Neural cell (in vitro differentiated cells): ENCODE results near the gene ADAD2.

Experiments
- EP300 ChIP-seq: fragments of 450-650 bp; conservative IDR thresholded peaks from 2 replicates; pipeline ENCODE4 v1.6.1; 2014; ENCODE audit warnings: antibody characterized with exemption, mild to moderate bottlenecking, moderate library complexity; ENCODE audit not compliant: poor library complexity, severe bottlenecking
- EZH2 ChIP-seq: fragments of 200-600, 300-800 bp; shearing (Covaris generic), sonication (generic); IDR thresholded peaks from 2 replicates; pipeline ENCODE4 v1.6.1; 2014; ENCODE audit warnings: antibody characterized with exemption, low read length, borderline replicate concordance, mild to moderate bottlenecking; ENCODE audit not compliant: insufficient read depth, poor library complexity, severe bottlenecking
- MXI1 ChIP-seq: fragments of 450-650 bp; conservative IDR thresholded peaks from 2 replicates; pipeline ENCODE4 v1.6.1; 2014; ENCODE audit warnings: antibody characterized with exemption, mild to moderate bottlenecking; ENCODE audit not compliant: poor library complexity, severe bottlenecking
- POLR2AphosphoS5 ChIP-seq: IDR thresholded peaks from 2 replicates; pipeline ENCODE4 v1.6.1; 2012
- RAD21 ChIP-seq: fragments of 450-650 bp; conservative IDR thresholded peaks from 2 replicates; pipeline ENCODE4 v1.6.1; 2014; ENCODE audit warnings: antibody characterized with exemption, mild to moderate bottlenecking, moderate library complexity
- TAF1 ChIP-seq: IDR thresholded peaks from 2 replicates; pipeline ENCODE4 v1.6.1; 2012; ENCODE audit warnings: low read depth
- TF ChIP-seq, protein P1 (sequence below): fragments of 450-650 bp; IDR thresholded peaks from 2 replicates; pipeline ENCODE4 v1.5.1; 2014; ENCODE audit warnings: antibody characterized with exemption, mild to moderate bottlenecking, moderate library complexity; ENCODE audit not compliant: poor library complexity, severe bottlenecking
- TF ChIP-seq, protein P2 (sequence below): IDR thresholded peaks from 2 replicates; pipeline ENCODE4 v1.6.1; 2012; ENCODE audit warnings: borderline replicate concordance

DNA sequence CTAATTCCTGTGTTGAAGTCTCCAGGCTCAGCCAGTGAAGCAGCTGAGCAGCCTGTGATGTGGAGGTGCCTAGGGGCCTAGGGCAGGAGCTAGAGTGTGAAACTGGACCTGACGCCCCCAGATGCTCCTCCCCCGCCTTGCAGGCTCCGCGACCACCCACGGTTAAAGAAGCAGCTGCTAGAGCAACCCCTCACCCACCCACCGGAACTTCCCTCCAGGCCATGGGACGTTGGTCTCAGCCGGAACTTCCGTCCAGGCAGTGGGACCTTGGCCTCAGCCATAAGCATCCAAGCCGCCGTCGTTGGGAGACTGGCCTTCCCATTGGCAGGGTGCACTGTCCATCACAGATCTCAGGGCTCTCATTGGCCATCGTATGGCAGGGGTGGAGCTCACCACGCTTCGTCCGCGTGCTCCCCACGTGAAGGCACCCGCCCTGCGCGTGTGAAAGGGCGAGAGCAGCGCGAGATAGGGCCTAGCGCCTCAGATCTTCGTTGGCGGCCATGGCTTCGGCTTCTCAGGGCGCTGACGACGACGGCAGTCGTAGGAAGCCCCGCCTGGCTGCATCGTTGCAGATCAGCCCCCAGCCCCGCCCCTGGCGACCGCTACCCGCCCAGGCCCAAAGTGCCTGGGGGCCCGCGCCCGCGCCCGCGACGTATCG is at the start of gene ADAD2:
- TF ChIP-seq, protein P1, sequence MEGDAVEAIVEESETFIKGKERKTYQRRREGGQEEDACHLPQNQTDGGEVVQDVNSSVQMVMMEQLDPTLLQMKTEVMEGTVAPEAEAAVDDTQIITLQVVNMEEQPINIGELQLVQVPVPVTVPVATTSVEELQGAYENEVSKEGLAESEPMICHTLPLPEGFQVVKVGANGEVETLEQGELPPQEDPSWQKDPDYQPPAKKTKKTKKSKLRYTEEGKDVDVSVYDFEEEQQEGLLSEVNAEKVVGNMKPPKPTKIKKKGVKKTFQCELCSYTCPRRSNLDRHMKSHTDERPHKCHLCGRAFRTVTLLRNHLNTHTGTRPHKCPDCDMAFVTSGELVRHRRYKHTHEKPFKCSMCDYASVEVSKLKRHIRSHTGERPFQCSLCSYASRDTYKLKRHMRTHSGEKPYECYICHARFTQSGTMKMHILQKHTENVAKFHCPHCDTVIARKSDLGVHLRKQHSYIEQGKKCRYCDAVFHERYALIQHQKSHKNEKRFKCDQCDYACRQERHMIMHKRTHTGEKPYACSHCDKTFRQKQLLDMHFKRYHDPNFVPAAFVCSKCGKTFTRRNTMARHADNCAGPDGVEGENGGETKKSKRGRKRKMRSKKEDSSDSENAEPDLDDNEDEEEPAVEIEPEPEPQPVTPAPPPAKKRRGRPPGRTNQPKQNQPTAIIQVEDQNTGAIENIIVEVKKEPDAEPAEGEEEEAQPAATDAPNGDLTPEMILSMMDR = no peak
- TF ChIP-seq, protein P2, sequence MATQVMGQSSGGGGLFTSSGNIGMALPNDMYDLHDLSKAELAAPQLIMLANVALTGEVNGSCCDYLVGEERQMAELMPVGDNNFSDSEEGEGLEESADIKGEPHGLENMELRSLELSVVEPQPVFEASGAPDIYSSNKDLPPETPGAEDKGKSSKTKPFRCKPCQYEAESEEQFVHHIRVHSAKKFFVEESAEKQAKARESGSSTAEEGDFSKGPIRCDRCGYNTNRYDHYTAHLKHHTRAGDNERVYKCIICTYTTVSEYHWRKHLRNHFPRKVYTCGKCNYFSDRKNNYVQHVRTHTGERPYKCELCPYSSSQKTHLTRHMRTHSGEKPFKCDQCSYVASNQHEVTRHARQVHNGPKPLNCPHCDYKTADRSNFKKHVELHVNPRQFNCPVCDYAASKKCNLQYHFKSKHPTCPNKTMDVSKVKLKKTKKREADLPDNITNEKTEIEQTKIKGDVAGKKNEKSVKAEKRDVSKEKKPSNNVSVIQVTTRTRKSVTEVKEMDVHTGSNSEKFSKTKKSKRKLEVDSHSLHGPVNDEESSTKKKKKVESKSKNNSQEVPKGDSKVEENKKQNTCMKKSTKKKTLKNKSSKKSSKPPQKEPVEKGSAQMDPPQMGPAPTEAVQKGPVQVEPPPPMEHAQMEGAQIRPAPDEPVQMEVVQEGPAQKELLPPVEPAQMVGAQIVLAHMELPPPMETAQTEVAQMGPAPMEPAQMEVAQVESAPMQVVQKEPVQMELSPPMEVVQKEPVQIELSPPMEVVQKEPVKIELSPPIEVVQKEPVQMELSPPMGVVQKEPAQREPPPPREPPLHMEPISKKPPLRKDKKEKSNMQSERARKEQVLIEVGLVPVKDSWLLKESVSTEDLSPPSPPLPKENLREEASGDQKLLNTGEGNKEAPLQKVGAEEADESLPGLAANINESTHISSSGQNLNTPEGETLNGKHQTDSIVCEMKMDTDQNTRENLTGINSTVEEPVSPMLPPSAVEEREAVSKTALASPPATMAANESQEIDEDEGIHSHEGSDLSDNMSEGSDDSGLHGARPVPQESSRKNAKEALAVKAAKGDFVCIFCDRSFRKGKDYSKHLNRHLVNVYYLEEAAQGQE = no peak
- TF ChIP-seq POLR2AphosphoS5 (no peak), EZH2 (no peak), EP300 (no peak), MXI1 (no peak), RAD21 (no peak), TAF1 (no peak)
